H1 (cell line): ENCODE results near the gene BIK.

Source experiments
- ATF3 ChIP-seq: IDR thresholded peaks from 2 replicates; pipeline ENCODE4 v1.6.1; 2011; ENCODE audit warnings: low read depth, mild to moderate bottlenecking, low read length; ENCODE audit not compliant: insufficient read depth
- CTCF ChIP-seq, 3 experiments: IDR thresholded peaks; 1 replicate in 2 of 3; 2 replicates in 1 of 3; pipeline versions ENCODE4 v1.5.1 to v1.6.1; 2011; ENCODE audit warnings: low read length in 3 of 3, mild to moderate bottlenecking in 3 of 3, inconsistent platforms in 2 of 3, low read depth in 1 of 3, moderate library complexity in 1 of 3; ENCODE audit not compliant: insufficient read depth in 1 of 3; ENCODE audit errors: control extremely low read depth in 1 of 3
- EZH2 ChIP-seq: fragments of 200-600 bp; sonication (generic); IDR thresholded peaks from 2 replicates; pipeline ENCODE4 v1.7.1; 2012; ENCODE audit warnings: low read depth, mild to moderate bottlenecking, moderate library complexity, low read length, inconsistent platforms; ENCODE audit not compliant: severe bottlenecking
- HDAC6 ChIP-seq: IDR thresholded peaks from one replicate; pipeline ENCODE4 v1.7.1; 2012; ENCODE audit warnings: low read depth, mild to moderate bottlenecking, inconsistent platforms, low read length, moderate library complexity
- JUN ChIP-seq: IDR thresholded peaks from 2 replicates; pipeline ENCODE4 v1.6.1; 2011; ENCODE audit warnings: low read depth, mild to moderate bottlenecking, improper control_type of control experiment, low read length
- PHF8 ChIP-seq: fragments of 200-600 bp; sonication (generic); conservative IDR thresholded peaks from 2 replicates; pipeline ENCODE4 v1.7.1; 2012; ENCODE audit warnings: low read depth, mild to moderate bottlenecking, inconsistent platforms, low read length, moderate library complexity
- POLR2A ChIP-seq, 2 experiments: IDR thresholded peaks; 1 replicate in 1 of 2; 2 replicates in 1 of 2; pipeline ENCODE4 v1.6.1; 2011; ENCODE audit warnings: low read depth in 2 of 2, low read length in 2 of 2, mild to moderate bottlenecking in 2 of 2; ENCODE audit errors: control extremely low read depth in 1 of 2
- RBBP5 ChIP-seq: IDR thresholded peaks from 2 replicates; pipeline ENCODE4 v1.7.1; 2012; ENCODE audit warnings: low read depth, mild to moderate bottlenecking, inconsistent platforms, low read length, moderate library complexity, borderline replicate concordance
- SAP30 ChIP-seq: fragments of 300-600 bp; sonication (generic); IDR thresholded peaks from 2 replicates; pipeline ENCODE4 v1.7.1; 2012; ENCODE audit warnings: low read length, moderate library complexity, mild to moderate bottlenecking, inconsistent platforms; ENCODE audit not compliant: insufficient read depth, insufficient replicate concordance
- SIN3A ChIP-seq, 2 experiments: IDR thresholded peaks in 1 of 2; conservative IDR thresholded peaks in 1 of 2; 2 replicates each; pipeline ENCODE4 v1.6.1; 2011 to 2012; ENCODE audit warnings: low read length in 2 of 2, improper control_type of control experiment in 1 of 2, low read depth in 1 of 2, mild to moderate bottlenecking in 1 of 2
- SIX5 ChIP-seq: IDR thresholded peaks from 2 replicates; pipeline ENCODE4 v1.6.1; 2011; ENCODE audit warnings: mild to moderate bottlenecking, low read depth, low read length
- SP2 ChIP-seq: IDR thresholded peaks from 2 replicates; pipeline ENCODE4 v1.6.1; 2012; ENCODE audit warnings: mild to moderate bottlenecking, low read length, inconsistent platforms
- YY1 ChIP-seq: IDR thresholded peaks from 2 replicates; pipeline ENCODE4 v1.6.1; 2011; ENCODE audit warnings: low read depth, mild to moderate bottlenecking, low read length

GRCh38 chr22:43156413-43156812 is 45.9 kb downstream of the BIK start:
- TF ChIP-seq CTCF (IDR thresholded peaks at IDR 0.05; ENCODE audit: control extremely low read depth in 1 of 3, insufficient read depth in 1 of 3, low read depth in 1 of 3, low read length in 3 of 3) = no peak
- no peak for TF ChIP-seq PHF8
- TF ChIP-seq YY1 = no peak
- no peak for TF ChIP-seq RBBP5
- no peak for TF ChIP-seq SIX5
- no peak for TF ChIP-seq HDAC6
- no peak for TF ChIP-seq SAP30
- TF ChIP-seq POLR2A (IDR thresholded peaks at IDR 0.05; ENCODE audit: control extremely low read depth in 1 of 2, low read depth in 2 of 2, low read length in 2 of 2) = no peak
- TF ChIP-seq SP2 = no peak
- TF ChIP-seq JUN = no peak
- TF ChIP-seq EZH2 = no peak
- no peak for TF ChIP-seq SIN3A (conservative IDR thresholded peaks at IDR 0.05 in 1 of 2, IDR thresholded peaks at IDR 0.05 in 1 of 2; ENCODE audit: low read depth in 1 of 2, low read length in 2 of 2)
- no peak for TF ChIP-seq ATF3
